Mesangial cell (primary cell): ENCODE data around the gene DAGLA. TPM values are rescaled to one million over a fixed set of nuclear protein-coding genes. Genes with fewer than 3 reads are reported as not detected.

Experiments used
- total RNA-seq: library from RNA; depleted of rRNA; stranded (reverse); fragments of >200 nt; gene quantifications from 2 replicates; pipeline ENCODE4 v1.2.3, GENCODE V29; 2015

Gene DAGLA, protein sequence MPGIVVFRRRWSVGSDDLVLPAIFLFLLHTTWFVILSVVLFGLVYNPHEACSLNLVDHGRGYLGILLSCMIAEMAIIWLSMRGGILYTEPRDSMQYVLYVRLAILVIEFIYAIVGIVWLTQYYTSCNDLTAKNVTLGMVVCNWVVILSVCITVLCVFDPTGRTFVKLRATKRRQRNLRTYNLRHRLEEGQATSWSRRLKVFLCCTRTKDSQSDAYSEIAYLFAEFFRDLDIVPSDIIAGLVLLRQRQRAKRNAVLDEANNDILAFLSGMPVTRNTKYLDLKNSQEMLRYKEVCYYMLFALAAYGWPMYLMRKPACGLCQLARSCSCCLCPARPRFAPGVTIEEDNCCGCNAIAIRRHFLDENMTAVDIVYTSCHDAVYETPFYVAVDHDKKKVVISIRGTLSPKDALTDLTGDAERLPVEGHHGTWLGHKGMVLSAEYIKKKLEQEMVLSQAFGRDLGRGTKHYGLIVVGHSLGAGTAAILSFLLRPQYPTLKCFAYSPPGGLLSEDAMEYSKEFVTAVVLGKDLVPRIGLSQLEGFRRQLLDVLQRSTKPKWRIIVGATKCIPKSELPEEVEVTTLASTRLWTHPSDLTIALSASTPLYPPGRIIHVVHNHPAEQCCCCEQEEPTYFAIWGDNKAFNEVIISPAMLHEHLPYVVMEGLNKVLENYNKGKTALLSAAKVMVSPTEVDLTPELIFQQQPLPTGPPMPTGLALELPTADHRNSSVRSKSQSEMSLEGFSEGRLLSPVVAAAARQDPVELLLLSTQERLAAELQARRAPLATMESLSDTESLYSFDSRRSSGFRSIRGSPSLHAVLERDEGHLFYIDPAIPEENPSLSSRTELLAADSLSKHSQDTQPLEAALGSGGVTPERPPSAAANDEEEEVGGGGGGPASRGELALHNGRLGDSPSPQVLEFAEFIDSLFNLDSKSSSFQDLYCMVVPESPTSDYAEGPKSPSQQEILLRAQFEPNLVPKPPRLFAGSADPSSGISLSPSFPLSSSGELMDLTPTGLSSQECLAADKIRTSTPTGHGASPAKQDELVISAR
- total RNA-seq, result 5.9 and 7.6 TPM in 2 replicates

DNA sequence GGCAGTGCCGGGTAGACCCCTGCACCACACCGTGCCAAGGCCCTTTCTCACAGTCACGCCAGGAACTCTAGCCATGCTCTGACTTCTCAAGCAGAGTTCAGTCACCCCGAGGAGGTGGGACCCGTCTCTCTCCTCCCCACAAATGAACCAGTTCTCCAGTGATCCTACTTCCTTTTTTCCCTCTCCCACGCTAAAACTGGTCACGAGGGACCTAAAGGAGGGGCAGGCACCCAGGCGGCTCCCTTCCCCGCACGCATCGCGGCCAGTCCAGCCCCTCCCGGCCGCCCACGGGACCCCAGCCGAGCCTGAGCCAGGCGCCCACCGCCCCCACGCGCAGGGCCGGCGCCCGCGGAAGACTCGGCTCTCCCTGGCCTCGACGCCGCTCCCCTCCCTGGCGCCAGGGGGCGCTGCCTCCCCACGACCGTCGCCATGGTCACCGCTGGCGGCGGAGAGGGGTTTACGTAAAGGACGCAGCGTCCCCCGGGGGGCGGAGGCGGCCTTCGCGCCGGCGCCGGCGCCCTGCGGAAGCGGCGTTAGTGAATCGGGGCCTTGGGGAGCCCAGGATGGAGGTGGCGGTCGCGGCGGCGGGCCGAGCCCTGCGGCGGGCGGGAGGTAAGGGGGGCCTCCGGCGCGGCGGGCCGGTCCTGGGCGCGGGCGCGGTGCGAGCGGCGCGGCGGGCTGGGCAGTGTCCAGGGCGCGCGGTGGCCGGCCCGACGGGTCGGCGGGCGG, at the start of gene DAGLA:
Gene DAGLA (plus strand): TSS at position 499 of the 729 bp plus-strand sequence. CDS start 39,765 bp downstream, outside the sequence.

DNA sequence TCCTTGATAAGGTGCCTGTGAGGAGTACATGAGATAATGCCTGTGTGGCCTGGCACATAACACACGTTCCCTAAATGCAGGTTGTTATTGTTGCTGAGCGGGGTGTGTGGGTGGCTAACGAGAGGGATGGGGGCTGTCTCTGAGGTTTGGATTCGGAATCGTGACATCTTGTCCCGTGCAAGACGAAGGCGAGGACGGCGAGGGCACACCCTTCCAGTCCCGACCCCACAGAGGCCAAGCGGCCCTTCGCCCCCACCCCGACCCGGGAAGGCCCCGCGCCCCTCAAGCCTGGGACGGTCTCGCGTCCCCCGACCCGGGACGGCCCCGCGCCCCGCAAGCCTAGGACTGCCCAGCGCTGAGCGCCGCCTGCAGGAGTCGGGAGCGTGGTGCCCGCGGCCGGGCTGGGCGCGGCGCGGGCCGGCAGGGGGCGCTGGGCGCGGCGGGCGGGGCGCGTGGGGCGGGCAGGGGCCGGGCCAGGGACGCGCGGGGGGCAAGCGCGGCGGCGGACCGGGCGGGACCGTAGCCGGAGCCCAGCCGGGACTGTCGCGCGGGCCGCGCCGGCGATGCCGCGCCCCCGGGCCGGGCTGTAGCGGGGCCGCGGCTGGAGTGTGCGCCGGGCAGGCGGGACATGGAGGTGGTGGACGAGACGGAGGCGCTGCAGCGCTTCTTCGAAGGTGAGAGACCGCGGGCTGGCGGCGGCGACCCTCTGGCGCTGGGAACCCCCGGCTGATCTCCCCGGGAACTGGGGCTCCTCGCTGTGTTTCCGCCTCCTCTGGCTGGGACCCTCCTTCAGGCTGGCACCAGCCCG, 72.1 kb downstream of the DAGLA start, which contains the start of gene MYRF:
Gene MYRF (plus strand): TSS at position 520 of the 808 bp plus-strand sequence. CDS start 109 bp downstream, at position 629.

DNA sequence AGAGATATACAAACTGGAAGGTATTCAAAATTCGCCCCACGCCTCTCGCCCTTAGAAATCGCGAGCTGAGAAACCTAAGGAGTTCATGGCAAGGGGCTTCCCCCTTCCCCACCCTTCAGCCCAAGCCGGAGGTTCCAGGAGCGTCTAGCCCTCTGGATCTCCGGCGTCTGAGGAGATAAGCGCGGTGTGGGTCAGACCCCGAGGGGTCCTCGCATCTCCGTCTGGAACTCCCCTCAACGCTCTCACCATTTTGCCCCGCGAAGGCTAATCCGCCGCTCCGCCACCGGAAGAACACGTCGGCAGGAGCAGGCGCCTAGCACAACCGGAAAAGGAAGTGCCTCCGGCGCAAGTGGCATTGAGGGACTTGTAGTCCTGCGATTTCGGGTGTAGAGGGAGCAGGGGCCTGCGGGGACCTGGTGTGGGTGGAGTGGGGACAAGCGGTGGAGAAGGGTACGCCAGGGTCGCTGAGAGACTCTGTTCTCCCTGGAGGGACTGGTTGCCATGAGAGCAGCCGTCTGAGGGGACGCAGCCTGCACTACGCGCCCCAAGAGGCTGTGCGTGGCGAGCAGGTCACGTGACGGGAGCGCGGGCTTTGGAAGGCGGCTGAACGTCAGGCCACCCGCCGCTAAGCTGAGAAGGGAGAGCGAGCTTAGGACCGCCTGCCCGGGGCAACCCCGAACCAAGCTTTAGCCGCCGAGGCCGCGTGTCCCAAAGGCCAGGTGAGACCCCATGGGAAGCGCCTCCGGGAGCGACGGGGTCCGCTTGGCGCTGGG, 112.3 kb downstream of the DAGLA start, which contains the start of the genes FEN1 and TMEM258:
Gene FEN1 (plus strand): TSS at position 602 of the 773 bp plus-strand sequence. CDS start 2,451 bp downstream, outside the sequence.
Gene TMEM258 (minus strand): TSS at position 290 of the 773 bp plus-strand sequence. CDS start 41 bp downstream, at position 249.

Other genes with a start within 250 kb of the DAGLA start
- gene LRRC10B, start 171.6 kb upstream of the DAGLA start, total RNA-seq, result not detected in 2 replicates
- 0.16 and 4.8 TPM in 2 replicates for gene SYT7, start 99.3 kb upstream of the DAGLA start, total RNA-seq
- 45.6 and 93.3 TPM in 2 replicates for gene MYRF, start 72.2 kb downstream of the DAGLA start, total RNA-seq
- 57.2 and 62.7 TPM in 2 replicates for gene TMEM258, start 112.2 kb downstream of the DAGLA start, total RNA-seq
- gene FEN1, start 112.5 kb downstream of the DAGLA start, total RNA-seq, result 10.8 and 66.5 TPM in 2 replicates
- gene FADS1, start 136.6 kb downstream of the DAGLA start, total RNA-seq, result 81.4 and 127 TPM in 2 replicates
- 312 and 488 TPM in 2 replicates for gene FADS2, start 147.9 kb downstream of the DAGLA start, total RNA-seq
- gene FADS3, start 211.2 kb downstream of the DAGLA start, total RNA-seq, result 42.4 and 63.6 TPM in 2 replicates
- gene RAB3IL1, start 237.2 kb downstream of the DAGLA start, total RNA-seq, result 0.49 and 3.0 TPM in 2 replicates